ENCODE data around the gene RPP21.
"Not testable (repeated sequence)": the region's sequence is repeated elsewhere in the genome, so short reads cannot be mapped to it uniquely, and the experiment has no call there.

The RPP21 gene

DNA sequence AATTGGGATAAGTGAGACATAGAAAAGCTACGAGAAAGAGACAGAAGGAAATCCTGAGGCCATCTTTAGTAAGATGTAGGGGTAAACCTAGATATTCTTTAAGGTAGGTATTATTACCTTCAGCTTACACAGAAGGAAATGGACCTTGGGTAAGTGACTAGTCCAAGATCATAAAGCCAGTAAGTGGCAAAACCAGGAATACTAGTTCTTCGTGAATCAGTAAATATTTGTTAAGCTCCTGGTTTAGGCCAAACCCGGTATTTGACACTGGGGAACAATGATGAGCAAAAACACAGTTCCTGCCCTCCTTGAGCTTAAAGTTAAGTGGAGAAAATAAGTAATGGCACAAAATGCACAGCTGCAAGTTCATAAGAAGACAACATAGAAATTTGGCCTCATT lies 13.0 kb upstream of the RPP21 start:
- no peak for DNase-seq

DNA sequence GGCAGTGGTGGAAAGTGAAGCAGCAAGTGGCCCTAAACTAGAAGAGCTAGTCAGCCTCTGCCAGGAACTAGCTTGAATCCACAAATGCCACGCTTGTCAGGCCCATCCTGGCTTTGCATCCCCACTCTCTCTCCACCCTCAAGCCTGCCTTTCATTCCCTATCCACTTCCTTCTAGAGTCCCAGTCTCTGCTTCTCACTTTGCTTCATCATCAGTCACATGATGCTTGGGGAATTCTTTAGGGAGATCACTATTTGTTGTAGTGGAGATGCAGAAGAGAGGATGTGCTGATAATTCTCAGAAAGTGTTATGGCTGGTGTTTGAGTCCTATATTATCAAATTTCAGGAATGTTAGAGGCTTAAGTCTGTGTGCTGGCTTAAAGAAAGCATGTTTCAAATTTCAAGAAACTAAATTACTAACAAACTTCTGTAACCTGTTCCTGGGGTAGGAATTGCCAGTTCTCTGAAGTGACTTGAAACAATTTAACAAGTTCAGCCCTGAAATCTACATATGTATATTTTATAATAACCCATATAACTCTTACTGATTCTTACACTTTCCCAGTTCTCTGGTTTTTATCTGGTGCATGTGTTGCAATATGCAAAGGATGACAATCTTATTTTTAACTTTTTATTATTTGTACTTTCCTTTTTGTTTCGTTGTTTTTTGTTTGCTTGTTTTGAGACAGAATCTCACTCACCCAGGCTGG lies 10.7 kb upstream of the RPP21 start:
- no peak for DNase-seq

DNA sequence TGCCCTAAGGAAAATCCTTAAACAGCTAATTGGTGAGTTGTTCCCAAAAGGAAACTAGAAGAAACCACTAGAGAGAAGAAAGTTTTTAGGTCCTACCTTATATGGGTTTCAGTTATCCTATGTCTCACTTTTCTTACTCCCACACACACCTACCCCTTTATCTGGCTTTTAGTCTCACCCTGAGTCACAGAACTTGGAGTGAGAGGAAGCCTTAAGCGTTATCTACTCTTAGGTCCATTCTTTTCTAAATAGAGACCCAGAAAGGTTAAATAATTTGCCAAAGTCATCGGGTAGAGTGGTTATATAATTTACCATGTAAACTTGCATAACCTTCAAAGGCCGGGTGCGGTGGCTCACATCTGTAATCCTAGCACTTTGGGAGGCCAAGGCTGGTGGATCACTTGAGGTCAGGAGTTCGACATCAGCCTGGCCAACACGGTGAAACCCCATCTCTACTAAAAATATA lies 4.3 kb upstream of the RPP21 start:
- no peak for DNase-seq

DNA sequence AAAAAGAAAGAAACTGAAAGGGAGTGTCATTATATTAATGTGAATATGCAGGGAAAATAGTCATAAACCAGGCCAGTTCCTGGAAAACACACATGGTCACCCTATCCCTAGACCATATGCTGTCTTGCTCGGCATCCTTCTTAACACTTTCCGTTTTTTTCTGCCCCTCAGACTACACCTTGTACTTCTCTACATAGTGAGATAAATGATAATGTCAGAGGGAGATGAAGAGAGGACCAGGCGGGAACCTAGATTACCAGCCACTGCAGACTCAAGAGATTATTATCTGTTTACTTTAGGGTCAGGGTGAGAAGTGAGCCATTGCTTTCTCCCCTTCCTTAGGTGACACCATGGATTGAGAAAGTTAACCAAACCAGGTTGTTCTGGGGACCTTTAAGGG lies 3.7 kb upstream of the RPP21 start:
- DNase-seq: no peak

DNA sequence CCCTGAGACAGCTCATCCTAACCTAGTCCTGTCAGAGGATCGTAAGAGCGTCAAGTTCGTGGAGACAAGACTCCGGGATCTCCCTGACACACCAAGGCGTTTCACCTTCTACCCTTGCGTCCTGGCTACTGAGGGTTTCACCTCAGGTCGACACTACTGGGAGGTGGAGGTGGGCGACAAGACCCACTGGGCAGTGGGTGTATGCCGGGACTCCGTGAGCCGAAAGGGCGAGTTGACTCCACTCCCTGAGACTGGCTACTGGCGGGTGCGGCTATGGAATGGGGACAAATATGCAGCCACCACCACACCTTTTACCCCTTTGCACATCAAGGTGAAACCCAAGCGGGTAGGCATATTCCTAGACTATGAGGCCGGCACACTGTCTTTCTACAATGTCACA lies 3.2 kb upstream of the RPP21 start:
- DNase-seq: no peak

DNA sequence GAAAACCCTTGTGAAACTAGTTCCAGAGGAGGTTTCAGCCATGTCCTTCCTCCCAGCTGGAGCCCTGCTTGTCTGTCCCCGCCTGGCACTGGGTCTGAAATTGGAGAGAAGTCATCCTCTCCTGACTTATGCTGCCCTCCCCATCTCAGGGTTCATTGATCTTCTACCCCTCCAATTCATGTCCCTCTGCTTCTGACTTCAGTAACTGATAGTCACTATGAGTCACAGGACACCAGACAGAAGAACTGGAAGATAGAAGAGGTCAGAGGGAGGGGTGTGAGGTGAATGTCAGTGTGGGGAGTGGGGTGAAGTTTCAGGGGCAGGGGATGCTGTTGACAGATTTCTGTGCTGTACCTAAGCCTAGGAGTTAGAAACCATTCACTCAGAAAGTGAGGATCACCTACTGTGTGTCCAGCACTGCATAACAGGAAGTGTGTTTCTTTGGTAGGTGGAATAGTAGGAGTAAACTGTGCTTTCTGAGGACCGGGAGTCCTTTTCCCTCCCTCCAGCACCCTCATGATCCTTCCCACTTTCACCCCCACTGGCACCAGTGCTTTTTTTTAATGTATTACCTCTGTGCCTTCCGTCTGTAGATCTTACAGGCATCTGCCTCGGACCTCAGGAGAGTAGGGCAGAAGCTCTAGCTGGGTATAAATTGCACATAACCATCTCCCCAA lies 627 bp upstream of the RPP21 start:
- no peak for DNase-seq

DNA sequence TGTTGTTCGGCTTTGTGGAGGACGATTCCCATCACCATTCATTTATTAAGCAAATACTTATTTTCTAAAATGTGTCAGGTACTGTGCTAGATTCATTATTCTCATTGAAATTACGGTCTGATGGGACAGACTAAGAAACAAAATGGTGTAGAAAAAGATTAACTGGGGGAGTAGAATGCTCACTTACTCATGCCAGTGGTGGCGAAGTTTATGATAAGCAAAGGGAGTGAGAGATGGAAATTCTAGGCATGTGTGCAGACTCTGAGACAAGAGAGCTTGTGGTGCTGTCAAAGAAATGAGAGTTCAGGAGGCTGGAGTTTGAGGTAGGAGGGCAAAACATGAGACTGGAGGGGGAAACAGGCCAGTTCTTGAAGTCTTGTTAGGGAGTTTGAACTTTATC lies 896 bp downstream of the RPP21 start:
- no peak for DNase-seq

DNA sequence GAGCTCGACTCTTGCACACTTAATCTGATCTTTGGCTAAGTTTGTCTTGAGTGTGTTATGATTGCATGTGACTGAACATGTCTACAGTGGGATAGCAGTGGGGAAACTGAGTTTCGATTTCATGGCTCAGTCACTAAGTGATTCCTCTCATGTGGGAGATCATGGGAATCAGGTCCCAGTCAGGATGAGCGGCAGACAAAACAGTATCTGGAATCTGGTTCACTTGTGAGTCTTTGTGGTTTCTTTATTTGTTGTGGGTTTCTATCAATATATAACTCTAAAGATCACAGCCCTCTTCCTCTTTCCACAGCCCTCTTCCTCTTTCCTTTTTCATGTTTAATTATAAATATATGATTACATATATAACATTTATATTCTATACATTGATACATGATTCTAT lies 4.0 kb downstream of the RPP21 start:
- no peak for DNase-seq

DNA sequence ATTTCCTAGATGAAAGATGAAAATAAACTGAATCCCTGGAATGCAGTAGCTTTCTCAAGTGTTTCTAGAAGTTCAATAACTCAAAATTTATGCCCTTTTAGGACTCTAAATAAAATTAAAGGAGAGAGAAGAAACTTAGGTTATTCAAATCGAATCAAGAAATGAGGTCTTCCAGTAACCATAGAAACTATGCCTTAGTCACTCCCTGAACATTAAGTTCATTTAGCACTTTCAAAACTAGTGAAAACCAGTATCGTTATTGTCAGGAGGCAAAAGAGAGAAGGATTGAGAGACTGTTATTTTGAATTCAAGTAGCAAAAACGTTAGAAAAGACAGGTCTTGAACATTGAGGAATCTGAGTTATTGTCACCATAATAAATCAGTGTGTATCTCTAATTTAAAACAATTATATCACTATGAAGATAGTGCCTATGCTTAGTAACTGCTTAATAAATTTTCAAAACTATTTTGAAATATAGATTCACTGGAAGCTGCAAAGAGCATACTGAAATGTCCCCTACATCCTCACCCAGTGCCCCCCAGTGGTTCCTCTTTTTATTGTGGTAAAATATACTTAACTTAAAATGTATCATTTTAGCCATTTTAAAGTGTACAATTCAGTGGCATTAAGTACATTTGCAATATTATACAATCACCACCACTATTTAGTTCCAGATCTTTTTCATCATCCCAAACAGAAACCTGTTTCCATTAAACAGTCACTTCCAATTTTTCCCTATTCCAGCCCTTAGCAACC lies 4.6 kb downstream of the RPP21 start:
- DNase-seq: no peak

DNA sequence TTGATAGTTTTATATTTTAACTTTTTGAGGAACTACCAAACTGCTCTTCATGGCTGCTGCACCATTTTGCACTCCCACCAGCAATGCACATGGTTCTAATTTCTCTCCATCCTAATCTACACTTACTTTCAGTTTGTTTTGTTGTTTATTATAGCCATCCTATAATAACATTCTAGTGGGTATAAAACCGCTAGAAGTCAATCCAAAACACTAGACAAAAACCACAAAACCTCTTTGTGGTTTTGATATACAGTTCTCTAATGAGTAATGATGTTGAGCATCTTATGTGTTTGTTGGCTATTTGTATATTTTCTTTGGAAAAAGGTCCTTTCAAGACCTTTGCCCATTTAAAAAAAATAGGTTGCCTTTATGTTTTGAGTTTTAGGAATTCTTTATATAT lies 5.6 kb downstream of the RPP21 start:
- no peak for DNase-seq

DNA sequence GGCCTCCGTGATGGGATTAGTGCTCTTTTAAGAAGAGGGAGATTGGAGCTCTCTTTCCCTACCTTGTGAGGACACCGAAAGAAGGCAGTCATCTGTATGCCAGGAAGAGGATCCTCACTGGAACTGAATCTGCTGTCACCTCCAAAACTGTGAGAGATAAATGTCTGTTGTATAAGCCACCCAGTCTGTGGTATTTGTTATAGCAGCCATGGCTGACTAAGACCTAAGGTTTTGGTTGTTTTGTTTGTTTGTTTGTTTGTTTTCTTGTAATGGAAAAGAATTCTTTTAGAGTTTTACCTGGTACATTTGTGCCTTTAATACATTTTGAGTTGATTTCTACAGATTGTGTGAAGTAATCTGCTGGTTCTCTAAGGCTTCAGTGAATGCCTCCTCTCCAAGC lies 7.6 kb downstream of the RPP21 start:
- no peak for DNase-seq

DNA sequence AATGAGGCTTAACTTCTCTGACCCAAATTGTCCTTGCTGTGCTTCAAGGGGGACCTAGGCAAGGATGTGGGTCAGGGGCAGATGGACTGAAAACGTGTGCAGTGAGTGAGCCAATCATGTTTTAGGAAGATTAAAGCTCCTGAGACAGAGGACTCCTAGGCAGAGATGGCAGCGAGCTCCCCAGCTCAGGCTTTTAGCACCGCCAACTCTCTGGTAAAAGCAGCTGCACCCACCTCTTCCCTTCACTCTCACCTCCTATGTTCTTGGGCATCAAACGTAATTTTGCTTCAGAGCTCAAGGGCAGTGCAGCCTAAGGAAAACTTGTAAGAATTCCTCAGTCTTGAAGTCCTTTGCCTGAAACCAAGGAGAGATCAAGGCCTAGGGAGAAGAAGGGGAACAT lies 10.3 kb downstream of the RPP21 start:
- DNase-seq: no peak

DNA sequence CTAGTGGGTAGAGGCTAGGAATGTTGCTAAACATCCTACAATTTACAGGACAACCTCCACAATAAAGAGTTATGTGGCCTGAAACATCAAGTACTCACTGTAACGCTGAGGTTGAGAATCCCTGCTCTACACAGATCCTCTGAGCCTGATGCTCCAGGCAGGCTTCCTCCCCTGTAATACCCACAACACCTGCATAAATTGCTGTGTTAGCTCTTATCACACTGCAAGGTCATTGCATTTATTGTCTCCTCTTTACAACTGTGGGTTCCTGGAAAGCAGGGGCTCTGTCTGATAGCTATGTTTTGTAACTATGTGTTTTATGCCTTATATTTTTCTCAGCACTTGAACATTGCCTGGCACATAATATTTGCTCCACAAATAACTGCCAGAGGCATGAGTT lies 11.6 kb downstream of the RPP21 start:
- DNase-seq: no peak

DNA sequence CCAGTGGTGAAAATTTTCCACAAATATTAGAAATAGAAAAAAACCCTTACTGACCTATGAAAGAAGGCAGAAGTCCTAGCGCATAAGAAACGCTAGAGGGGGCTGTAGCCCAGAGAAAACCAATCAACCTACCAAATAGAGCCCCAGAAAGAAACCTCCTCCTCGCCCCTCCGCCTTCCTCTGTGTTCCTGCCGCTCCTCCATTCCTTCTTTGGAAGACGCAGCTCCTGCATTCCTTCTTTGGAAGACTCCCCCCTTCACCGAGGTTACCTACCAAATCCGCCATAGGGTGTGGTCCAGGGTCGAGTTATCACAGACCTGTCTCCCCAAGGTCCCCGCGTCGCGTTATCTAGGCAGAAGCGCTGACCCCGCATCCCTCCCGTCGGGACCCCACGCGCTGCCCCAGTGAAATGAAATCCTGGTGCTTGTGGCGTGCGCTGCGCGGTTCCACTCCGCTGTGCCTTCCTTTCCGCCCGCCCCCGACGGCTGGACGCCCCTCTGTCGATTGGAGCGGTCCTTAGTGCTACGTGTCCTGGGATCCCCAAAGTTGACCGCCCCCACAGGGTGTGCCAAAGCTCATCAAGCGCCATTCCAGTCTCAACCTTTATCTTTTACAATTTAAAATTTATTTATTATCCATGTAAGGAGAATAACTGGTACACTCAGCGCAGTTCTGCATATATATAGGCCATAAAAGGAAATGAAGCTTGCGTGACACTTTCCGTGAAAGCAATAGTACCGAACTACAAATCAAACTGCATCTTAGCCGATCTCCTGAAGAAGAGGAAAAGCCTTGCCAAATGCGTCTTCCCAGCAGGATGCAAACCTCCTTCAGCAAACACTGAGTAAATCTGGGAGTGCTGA lies 13.0 kb downstream of the RPP21 start:
- DNase-seq: peak; percentile 57

DNA sequence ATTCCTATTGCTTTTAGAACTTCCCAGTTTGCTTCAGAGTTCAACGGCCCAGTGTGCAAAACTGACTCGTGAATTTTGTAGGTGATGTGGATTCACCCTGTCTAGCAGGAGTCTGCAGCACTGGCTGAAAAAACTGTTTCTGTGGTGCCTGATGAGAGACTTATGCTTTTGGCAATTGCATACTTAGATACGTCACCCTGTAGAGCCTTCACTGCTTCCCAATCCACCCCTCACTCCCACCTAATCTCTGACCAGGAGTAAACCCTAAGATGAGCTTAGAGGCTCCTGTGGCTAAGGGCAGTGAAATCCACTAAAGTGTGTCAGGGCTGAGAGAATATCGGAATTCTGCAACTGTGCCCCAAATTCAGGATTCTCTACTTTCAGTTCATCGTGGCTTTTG lies 14.3 kb downstream of the RPP21 start:
- no peak for DNase-seq

DNA sequence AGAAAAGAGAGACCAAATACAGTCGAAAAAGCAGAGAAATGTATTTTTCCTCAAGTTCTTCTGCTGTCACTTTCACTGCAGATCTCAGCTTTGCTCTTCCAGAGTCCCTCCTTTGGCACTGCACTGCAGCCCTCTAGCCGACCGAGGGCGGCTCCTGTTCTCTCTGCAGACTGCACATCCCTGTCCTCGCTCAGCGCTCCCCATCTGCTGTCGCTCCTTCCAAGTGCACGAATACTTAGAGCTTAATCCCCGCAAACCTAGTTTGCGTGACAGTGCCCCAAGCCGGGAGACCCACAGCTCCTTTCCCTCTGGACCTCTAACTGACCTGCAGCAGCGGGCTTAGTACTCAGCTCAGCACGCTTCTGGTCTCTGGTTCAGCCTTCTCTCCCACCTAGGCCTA lies 15.2 kb downstream of the RPP21 start:
- DNase-seq: no peak

DNA sequence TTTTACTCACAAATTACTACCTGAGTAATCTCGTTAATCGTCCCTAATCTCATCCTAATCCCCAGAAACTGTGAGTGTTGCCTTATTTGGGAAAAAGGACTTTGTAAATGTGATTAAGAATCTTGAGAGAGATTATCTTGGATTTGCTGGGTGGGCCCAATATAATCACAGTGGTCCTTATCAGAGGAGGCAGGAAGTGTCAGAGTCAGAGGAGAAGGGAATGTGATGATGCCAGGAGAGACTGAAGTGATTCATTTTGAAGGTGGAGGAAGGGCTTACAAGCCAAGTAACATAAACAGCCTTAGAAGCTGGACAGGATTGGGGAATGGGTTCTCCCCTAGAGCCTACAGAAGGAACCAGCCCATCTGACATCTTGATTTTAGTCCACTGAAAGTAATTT lies 16.7 kb downstream of the RPP21 start:
- no peak for DNase-seq

DNA sequence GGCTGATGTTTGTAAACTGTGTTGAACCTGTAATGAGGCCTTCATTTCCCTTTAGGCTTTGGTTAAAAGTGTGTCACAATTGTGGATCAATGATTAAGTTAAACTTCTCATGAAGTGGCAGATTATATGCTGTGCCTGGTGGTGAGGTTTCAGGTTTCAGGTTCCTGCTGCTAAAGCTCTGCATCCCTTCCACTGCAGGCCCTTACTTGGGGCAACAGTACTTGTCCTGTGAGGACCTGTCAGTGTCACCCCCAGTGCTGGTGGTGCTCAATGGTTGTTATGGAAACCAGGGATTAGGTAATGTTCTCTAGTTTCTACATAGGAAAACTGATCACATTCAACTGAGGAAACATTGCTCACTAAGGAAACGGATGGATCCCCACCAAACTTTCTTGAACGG lies 18.5 kb downstream of the RPP21 start:
- DNase-seq: no peak

DNA sequence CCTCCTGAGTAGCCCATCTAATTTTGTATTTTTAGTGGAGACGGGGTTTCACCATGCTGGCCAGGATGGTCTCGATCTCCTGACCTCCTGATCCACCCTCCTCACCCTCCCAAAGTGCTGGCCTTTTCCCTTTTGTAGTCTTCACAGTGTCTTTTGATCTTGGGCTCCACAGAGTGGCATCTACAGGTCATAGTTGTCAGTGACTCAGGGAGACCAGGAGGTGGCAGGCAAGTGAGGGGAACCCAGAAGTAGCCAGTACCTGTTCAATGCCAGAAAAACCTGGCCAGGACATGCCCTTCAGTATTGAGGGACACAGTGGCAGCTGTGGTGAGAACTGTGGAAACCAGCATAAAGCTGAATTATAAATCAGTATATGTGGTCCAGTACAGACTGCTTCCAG lies 19.6 kb downstream of the RPP21 start:
- DNase-seq: no peak

DNA sequence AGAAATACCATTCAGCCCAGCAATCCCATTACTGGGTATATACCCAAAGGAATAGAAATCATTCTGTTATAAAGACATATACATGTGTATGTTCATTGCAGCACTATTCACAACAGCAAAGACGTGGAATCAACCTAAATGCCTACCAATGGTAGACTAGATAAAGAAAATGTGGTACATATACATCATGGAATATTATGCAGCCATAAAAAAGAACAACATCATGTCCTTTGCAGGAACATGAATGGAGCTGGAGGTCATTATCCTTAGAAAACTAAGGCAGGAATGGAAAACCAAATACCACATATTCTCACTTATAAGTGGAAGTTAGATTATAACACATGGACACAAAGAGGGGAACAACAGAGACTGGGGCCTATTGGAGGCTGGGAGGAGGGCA lies 24.3 kb downstream of the RPP21 start:
- not testable (repeated sequence) for DNase-seq

DNA sequence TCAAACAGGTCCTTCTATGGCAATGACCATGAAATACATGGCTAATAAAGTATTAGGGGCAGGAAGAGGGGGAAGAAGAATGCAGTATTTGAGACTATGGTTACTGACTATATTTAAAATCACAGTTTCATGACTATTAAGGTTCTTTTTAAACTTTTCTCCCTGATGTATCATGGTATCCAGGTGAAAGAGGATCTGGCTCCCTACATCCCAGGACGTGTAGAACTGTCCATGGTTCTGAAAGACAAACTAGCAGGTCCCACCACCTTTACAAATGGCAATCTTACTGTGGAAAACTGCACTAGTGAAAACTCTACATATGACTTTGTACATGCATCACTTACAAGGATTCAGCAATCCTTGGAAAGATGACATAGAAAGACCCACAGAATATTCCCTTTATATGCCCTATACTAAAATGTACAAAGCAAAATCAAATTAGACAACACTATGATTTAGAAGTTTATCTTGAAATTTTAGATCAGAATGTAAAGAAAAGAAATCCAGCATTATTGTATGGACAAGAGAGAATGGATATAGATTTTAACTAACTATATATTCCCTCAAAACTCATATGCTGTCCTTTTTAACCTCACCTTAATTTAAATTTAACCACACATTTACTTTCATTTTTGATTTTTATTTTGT lies 33.5 kb downstream of the RPP21 start:
- no peak for DNase-seq

DNA sequence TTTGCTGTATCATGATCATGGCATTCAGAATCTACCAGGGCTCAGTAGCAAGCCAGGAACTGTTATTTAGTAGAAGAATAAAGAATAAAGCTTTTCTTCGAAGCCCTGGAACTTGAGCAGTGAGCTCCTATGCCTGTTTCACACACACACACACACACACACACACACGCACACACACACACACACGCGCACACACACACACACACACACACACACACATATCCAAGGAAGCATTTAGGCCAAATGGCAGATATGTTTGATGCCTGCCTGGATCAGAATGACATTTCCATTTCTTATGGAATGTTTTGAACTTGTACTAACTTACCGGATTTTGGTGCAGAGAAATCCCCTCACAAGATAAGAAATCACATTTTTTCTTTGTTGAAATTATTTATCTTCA lies 35.5 kb downstream of the RPP21 start:
- DNase-seq: no peak

DNA sequence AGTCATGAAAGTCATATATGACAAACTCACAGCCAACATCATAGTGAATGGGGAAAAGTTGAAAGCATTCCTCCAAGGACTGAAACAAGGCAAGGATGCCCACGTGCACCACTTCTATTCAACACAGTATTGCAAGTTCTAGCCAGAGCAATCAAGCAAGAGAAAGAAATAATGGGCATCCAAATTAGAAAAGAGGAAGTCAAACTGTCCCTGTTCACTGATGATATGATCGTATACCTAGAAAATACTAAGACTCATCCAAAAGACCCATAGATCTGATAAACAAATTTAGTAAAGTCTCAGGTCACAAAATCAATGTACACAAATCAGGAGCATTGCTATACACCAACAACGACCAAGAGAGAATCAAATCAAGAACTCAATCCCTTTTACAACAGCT lies 41.2 kb downstream of the RPP21 start:
- DNase-seq: no peak

Measured in NCI-H526 treated with DMSO at 0.1 percent for 48 hours (cell line).